K562 (cell line): ENCODE results near the gene PDLIM7. TPM values are rescaled to one million over a fixed set of nuclear protein-coding genes. Genes with fewer than 3 reads are reported as not detected.

Experiments used
- ATF2 ChIP-seq: sonication (generic); formaldehyde crosslinking; IDR thresholded peaks from 2 replicates; pipeline ENCODE4 v1.8.1; 2022; ENCODE audit warnings: missing genetic modification reagents
- BCOR ChIP-seq: fragments of 450-650 bp; IDR thresholded peaks from 2 replicates; pipeline ENCODE4 v1.6.1; 2016
- C11orf30 ChIP-seq: fragments of 450-650 bp; IDR thresholded peaks from 2 replicates; pipeline ENCODE4 v1.6.1; 2016; ENCODE audit warnings: low read depth, mild to moderate bottlenecking
- CBFA2T3 ChIP-seq: fragments of 450-650 bp; IDR thresholded peaks from 2 replicates; pipeline ENCODE4 v1.6.1; 2017
- CCNT2 ChIP-seq: IDR thresholded peaks from 2 replicates; pipeline ENCODE4 v1.6.1; 2011; ENCODE audit warnings: borderline replicate concordance, low read depth, mild to moderate bottlenecking, moderate library complexity, mixed read lengths, low read length; ENCODE audit not compliant: insufficient read length; ENCODE audit errors: extremely low read depth
- CHD4 ChIP-seq: fragments of 200-600 bp; sonication (generic); IDR thresholded peaks from 3 replicates; pipeline ENCODE4 v1.6.1; 2012; ENCODE audit warnings: low read depth, mild to moderate bottlenecking, mixed read lengths, low read length, inconsistent platforms; ENCODE audit not compliant: insufficient read depth, insufficient replicate concordance, poor library complexity, severe bottlenecking
- CTCFL ChIP-seq: IDR thresholded peaks from 2 replicates; pipeline ENCODE4 v1.6.1; 2011; ENCODE audit warnings: borderline replicate concordance, low read depth, mild to moderate bottlenecking, moderate library complexity, low read length; ENCODE audit not compliant: insufficient read depth, poor library complexity, severe bottlenecking
- HDAC6 ChIP-seq: IDR thresholded peaks from 2 replicates; pipeline ENCODE4 v1.6.1; 2012; ENCODE audit warnings: low read depth, mild to moderate bottlenecking, control low read depth, inconsistent platforms, low read length, moderate library complexity
- HNRNPLL ChIP-seq: fragments of 200-400 bp; formaldehyde crosslinking; IDR thresholded peaks from 2 replicates; pipeline ENCODE4 v1.6.1; 2017; ENCODE audit warnings: low read length, low read depth, mild to moderate bottlenecking; ENCODE audit not compliant: poor library complexity, severe bottlenecking
- LEF1 ChIP-seq: fragments of 450-650 bp; IDR thresholded peaks from 2 replicates; pipeline ENCODE4 v1.6.1; 2016; ENCODE audit warnings: mild to moderate bottlenecking
- MAFG ChIP-seq: fragments of 450-650 bp; conservative IDR thresholded peaks from 2 replicates; pipeline ENCODE4 v1.6.1; 2016; ENCODE audit warnings: missing genetic modification characterization, missing compliant biosample characterization
- MCM5 ChIP-seq: fragments of 450-650 bp; IDR thresholded peaks from 2 replicates; pipeline ENCODE4 v1.6.1; 2016; ENCODE audit warnings: low read depth
- POLR2AphosphoS5 ChIP-seq: IDR thresholded peaks from 2 replicates; pipeline ENCODE4 v1.6.1; 2011; ENCODE audit warnings: mild to moderate bottlenecking, low read depth, low read length, moderate library complexity; ENCODE audit not compliant: control insufficient read depth, insufficient read depth
- PPARD ChIP-seq: fragments of 250-450 bp; sonication (Bioruptor Pico); IDR thresholded peaks from 2 replicates; pipeline ENCODE4 v1.8.0; 2022; ENCODE audit warnings: inconsistent platforms, mild to moderate bottlenecking, moderate library complexity
- RBM34 ChIP-seq: fragments of 200-400 bp; formaldehyde crosslinking; IDR thresholded peaks from 2 replicates; pipeline ENCODE4 v1.6.1; 2018; ENCODE audit warnings: low read length, borderline replicate concordance; ENCODE audit not compliant: insufficient read depth
- RFX1 ChIP-seq: fragments of 450-650 bp; IDR thresholded peaks from 2 replicates; pipeline ENCODE4 v1.6.1; 2016; ENCODE audit warnings: mild to moderate bottlenecking, moderate library complexity
- SLC30A9 ChIP-seq: fragments of 250-450 bp; sonication (Bioruptor Pico); IDR thresholded peaks from 2 replicates; pipeline ENCODE4 v1.8.0; 2022; ENCODE audit warnings: mild to moderate bottlenecking, moderate library complexity
- SMAD1 ChIP-seq: fragments of 150-350 bp; IDR thresholded peaks from 2 replicates; pipeline ENCODE4 v1.6.1; 2014; ENCODE audit warnings: low read length, low read depth; ENCODE audit not compliant: partially characterized antibody
- SRSF1 ChIP-seq: fragments of 200-400 bp; formaldehyde crosslinking; IDR thresholded peaks from 2 replicates; pipeline ENCODE4 v1.6.1; 2017; ENCODE audit warnings: mild to moderate bottlenecking, low read depth, low read length, moderate library complexity
- TGIF2 ChIP-seq: sonication (generic); formaldehyde crosslinking; IDR thresholded peaks from 2 replicates; pipeline ENCODE4 v1.8.1; 2022; ENCODE audit warnings: mild to moderate bottlenecking, missing genetic modification reagents, moderate library complexity
- ZNF140 ChIP-seq: fragments of 250-450 bp; sonication (Bioruptor Pico); IDR thresholded peaks from 2 replicates; pipeline ENCODE4 v1.8.0; 2021; ENCODE audit warnings: moderate library complexity, mild to moderate bottlenecking, inconsistent platforms
- ZNF23 ChIP-seq: fragments of 250-450 bp; sonication (Bioruptor Pico); IDR thresholded peaks from 2 replicates; pipeline ENCODE4 v1.4.0; 2020; ENCODE audit warnings: mild to moderate bottlenecking
- polyA plus RNA-seq, 8 experiments: library from polyadenylated mRNA; depleted of rRNA in 4 of 8; stranded (reverse) in 5 of 8; unstranded in 3 of 8; fragments of >200 nt; fragmentation: Nextera tagmentation in 2 of 8; fragmentation: Illumina TruSeq in 1 of 8; extraction: Ambion mirVana in 2 of 8; extraction: Trizol in 1 of 8; gene quantifications; 2 replicates each; pipeline versions ENCODE4 v1.2.1 to v1.2.3, GENCODE V29; 2011 to 2014; ENCODE audit warnings: inconsistent platforms in 1 of 8, missing spikeins in 1 of 8
- total RNA-seq, 7 experiments: library from RNA; depleted of rRNA in 6 of 7; stranded (reverse); fragments of >200 nt in 6 of 7; fragmentation: Illumina TruSeq in 2 of 7; extraction: Trizol in 2 of 7; gene quantifications; 2 replicates each; pipeline versions ENCODE4 v1.2.1 to v1.2.3, GENCODE V29; 2011 to 2021; ENCODE audit warnings: low replicate concordance in 1 of 7
- TF ChIP-seq, protein P1 (sequence below): sonication (generic); formaldehyde crosslinking; IDR thresholded peaks from 2 replicates; pipeline ENCODE4 v1.8.0; 2022; ENCODE audit warnings: missing genetic modification reagents, mild to moderate bottlenecking, borderline replicate concordance

Gene PDLIM7
- total and polyA plus RNA-seq, 9 of the 15 experiments (the other 6 are each of a cell fraction or from before 2014, with no cell fraction given) = 2.1 to 124 (median 32.6) TPM

- TF ChIP-seq CTCFL (peak; percentile 99), HNRNPLL (peak; percentile 83), ZNF23 (CRISPR knock-in tag) (no peak), TGIF2 (CRISPR knock-in tag) (0 out of 2 replicates have a peak, but pooled peaks have one; percentile 32), SRSF1 (no peak), C11orf30 (no peak; the same call in 1 of the 2 replicates), ZNF140 (CRISPR knock-in tag) (no peak), BCOR (no peak), POLR2AphosphoS5 (0 out of 2 replicates have a peak, but pooled peaks have one; percentile 34), CBFA2T3 (no peak), RFX1 (no peak), MAFG (tag) (no peak), CHD4 (no peak), CCNT2 (peak; percentile 65), PPARD (CRISPR knock-in tag) (no peak), RBM34 (no peak; the same call in 1 of the 2 replicates), HDAC6 (no peak), ATF2 (CRISPR knock-in tag) (no peak), SLC30A9 (CRISPR knock-in tag) (no peak), SMAD1 (no peak), LEF1 (0 out of 2 replicates have a peak, but pooled peaks have one; percentile 38), MCM5 (no peak)
- TF ChIP-seq, protein P1, sequence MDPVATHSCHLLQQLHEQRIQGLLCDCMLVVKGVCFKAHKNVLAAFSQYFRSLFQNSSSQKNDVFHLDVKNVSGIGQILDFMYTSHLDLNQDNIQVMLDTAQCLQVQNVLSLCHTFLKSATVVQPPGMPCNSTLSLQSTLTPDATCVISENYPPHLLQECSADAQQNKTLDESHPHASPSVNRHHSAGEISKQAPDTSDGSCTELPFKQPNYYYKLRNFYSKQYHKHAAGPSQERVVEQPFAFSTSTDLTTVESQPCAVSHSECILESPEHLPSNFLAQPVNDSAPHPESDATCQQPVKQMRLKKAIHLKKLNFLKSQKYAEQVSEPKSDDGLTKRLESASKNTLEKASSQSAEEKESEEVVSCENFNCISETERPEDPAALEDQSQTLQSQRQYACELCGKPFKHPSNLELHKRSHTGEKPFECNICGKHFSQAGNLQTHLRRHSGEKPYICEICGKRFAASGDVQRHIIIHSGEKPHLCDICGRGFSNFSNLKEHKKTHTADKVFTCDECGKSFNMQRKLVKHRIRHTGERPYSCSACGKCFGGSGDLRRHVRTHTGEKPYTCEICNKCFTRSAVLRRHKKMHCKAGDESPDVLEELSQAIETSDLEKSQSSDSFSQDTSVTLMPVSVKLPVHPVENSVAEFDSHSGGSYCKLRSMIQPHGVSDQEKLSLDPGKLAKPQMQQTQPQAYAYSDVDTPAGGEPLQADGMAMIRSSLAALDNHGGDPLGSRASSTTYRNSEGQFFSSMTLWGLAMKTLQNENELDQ (CRISPR knock-in tag) = no peak
Observed at GRCh38 chr5:177455036-177455660, 42.3 kb downstream of the PDLIM7 start (continued).
